HUES64 (cell line): Measurements from ENCODE around the gene SPATA12.

Experiments
- H3K27ac ChIP-seq: 2 replicates; pipeline ENCODE4 v1.7.0; 2013; ENCODE audit warnings: low read depth, low read length, inconsistent platforms
- H3K27me3 ChIP-seq: 2 replicates; pipeline ENCODE4 v1.6.1; 2013; ENCODE audit warnings: mild to moderate bottlenecking, low read length; ENCODE audit not compliant: insufficient read depth
- H3K36me3 ChIP-seq: 2 replicates; pipeline ENCODE4 v1.6.1; 2013; ENCODE audit warnings: mild to moderate bottlenecking, low read length; ENCODE audit not compliant: insufficient read depth
- H3K4me1 ChIP-seq: 2 replicates; pipeline ENCODE4 v1.6.1; 2013; ENCODE audit warnings: mild to moderate bottlenecking, low read length, moderate library complexity; ENCODE audit not compliant: insufficient read depth
- H3K4me3 ChIP-seq: 2 replicates; pipeline ENCODE4 v1.5.1; 2013; ENCODE audit warnings: mild to moderate bottlenecking, low read length, moderate library complexity
- H3K9ac ChIP-seq: 2 replicates; pipeline ENCODE4 v1.6.1; 2013; ENCODE audit warnings: mild to moderate bottlenecking, low read depth, low read length
- H3K9me3 ChIP-seq: 2 replicates; pipeline ENCODE4 v1.6.1; 2013; ENCODE audit warnings: low read depth, low read length; ENCODE audit not compliant: insufficient read depth
- WGBS: fragments of 150-250, 120-280 bp; methylation state at CpG from one replicate; pipeline ENCODE4 v1.1.7; 2013; ENCODE audit warnings: missing lambda C conversion rate; 5-methylcytosine and 5-hydroxymethylcytosine counted together

The SPATA12 gene

DNA sequence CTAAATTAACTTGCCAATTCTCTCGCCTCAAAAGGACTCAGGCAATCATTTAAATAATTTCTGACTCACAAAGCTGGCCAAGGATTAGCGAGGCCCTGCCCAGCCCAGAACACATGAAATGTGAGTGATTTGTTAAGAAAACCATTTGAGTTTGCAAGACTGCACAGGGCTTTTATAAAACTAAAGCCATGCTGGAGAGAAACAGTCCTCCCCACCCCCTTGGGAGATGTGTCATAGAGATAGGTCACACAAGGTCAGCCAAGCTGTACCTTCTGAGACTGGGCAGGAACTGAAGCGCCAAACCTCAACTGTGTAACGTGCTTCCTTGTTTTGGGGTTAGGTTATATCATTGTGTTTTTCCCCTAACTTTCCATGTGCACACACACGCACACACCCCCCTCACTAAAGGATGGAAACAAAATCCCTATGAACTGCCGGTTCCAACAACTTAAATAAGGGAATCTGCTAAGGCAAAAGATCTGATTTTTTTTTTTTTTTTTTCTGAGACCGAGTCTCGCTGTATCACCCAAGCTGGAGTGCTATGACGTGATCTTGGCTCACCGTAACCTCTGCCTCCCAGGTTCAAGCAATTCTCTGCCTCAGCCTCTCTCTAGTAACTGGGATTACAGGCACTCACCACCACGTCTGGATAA lies 8.1 kb downstream of the SPATA12 start:
- H3K27ac ChIP-seq = no peak overlapping the region
- WGBS = 91% methylated on average over 11 of the region's 11 CpGs

DNA sequence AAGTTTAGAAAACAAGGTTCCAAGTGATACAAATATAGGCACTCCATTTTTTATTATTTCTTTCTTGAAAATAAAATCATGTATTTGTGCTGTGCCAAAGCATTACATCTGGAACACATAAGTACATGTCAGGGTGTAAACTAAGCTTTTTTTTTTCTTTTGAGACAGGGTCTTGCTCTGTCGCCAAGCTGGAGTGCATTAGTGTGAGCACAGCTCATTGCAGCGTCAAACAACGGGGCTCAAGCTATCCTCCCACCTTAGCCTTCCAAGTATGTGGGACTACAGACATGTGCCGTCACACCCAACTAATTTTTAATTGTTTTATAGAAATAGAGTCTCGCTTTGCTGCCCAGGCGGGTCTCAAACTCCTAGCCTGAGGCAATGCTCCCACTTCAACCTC lies 9.0 kb downstream of the SPATA12 start:
- Histone ChIP-seq H3K4me3 (no peak overlapping the region), H3K9me3 (peaks cover 5% of the 10 kb centered on the region; the same call in 1 of the 2 replicates), H3K36me3 (no peaks in the 10 kb centered on the region), H3K9ac (no peak overlapping the region), H3K4me1 (peaks cover 7% of the 10 kb centered on the region; the same call in 1 of the 2 replicates), H3K27me3 (no peaks in the 10 kb centered on the region), H3K27ac (no peak overlapping the region)
- 94% methylated on average over 5 of the region's 6 CpGs for WGBS

More for the DNA sequence above, 8.1 kb downstream of the SPATA12 start:
- Histone ChIP-seq H3K9ac (0 out of 2 replicates have a peak overlapping the region, but pooled peaks have one; percentile 14), H3K4me3 (no peak overlapping the region), H3K36me3 (no peaks in the 10 kb centered on the region), H3K4me1 (peaks cover 9% of the 10 kb centered on the region; the same call in 1 of the 2 replicates), H3K27me3 (no peaks in the 10 kb centered on the region), H3K9me3 (peaks cover 5% of the 10 kb centered on the region; the same call in 1 of the 2 replicates)

DNA sequence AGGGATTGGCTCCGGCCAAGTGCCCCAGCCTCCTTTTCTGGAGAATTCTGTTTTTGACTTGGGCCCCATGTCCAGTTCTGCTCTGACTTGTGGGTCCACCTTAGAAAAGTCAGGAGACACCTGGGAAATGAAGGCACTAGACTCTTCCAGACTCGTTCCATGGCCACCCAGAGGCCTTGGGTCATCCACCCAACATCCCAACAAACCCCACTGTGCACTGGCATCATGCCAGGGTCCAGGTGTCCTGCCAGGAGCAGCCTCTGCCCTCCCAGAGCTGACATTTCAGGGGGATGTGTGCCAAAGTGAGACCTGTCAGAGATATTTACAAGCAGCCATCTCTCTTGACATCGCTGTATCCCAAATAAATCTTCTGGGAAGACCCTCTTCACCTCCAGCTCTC lies 13.2 kb downstream of the SPATA12 start:
- WGBS = 94% methylated on average over 3 of the region's 3 CpGs
- Histone ChIP-seq H3K27ac (no peak overlapping the region), H3K4me3 (no peak overlapping the region), H3K9ac (no peak overlapping the region), H3K27me3 (peaks cover 20% of the 10 kb centered on the region), H3K9me3 (peaks cover 5% of the 10 kb centered on the region; the same call in 1 of the 2 replicates), H3K4me1 (peaks cover 1% of the 10 kb centered on the region; the same call in 1 of the 2 replicates), H3K36me3 (no peaks in the 10 kb centered on the region)

DNA sequence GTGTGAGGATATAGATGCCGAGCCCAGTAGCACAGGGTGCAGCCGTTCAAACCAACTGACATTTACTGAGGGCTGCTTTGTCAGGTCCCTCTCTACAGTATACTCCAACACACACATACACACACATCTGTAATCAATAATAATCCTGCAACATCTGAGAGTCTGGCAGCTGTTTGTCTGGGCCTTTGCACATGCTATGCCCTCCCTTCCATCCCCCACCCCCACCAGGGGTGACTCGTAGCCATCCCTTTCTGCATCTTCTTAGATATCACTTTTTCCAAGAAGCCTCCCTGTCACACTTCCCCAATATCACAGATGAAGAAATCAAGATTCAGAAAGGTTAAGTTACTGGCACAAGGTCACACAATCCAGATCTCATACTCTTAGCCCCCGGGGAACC lies 13.7 kb downstream of the SPATA12 start:
- Histone ChIP-seq H3K36me3 (no peaks in the 10 kb centered on the region), H3K27me3 (peaks cover 21% of the 10 kb centered on the region), H3K4me3 (no peak overlapping the region), H3K4me1 (no peaks in the 10 kb centered on the region), H3K27ac (no peak overlapping the region), H3K9ac (no peak overlapping the region), H3K9me3 (peaks cover 5% of the 10 kb centered on the region; the same call in 1 of the 2 replicates)
- 95% methylated on average over 4 of the region's 4 CpGs for WGBS

DNA sequence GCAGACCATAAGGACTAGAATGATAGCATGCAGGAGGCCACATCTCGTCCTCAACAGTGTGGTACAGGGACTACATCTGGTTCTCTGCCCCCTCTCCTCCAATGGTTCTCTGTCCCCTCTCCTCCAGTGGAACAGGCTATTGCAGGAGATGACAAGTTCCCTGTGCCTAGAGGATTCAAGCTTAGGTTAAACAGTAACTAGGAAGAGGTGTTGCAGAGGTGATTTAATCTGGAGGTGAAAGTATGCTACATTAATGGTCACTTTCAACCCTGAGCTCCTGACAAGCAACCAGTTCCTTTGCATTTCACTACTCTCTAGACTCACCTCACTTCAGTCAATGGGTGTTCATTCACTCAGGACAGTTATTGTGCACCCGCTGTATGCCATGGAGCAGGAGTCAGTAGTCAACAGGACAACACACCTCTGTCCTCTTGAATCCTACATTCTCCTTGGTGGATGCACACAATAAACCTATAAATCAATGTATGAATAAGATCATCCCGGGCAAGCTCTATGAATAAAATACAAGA lies 16.0 kb downstream of the SPATA12 start:
- H3K9me3 ChIP-seq = no peaks in the 10 kb centered on the region
- 89% methylated on average over 3 of the region's 3 CpGs for WGBS
- peaks cover 38% of the 10 kb centered on the region for H3K27me3 ChIP-seq
- no peaks in the 10 kb centered on the region for H3K36me3 ChIP-seq
- no peak overlapping the region for H3K27ac ChIP-seq
- H3K9ac ChIP-seq = no peak overlapping the region
- peaks cover 7% of the 10 kb centered on the region; the same call in 1 of the 2 replicates for H3K4me1 ChIP-seq
- H3K4me3 ChIP-seq = no peak overlapping the region

DNA sequence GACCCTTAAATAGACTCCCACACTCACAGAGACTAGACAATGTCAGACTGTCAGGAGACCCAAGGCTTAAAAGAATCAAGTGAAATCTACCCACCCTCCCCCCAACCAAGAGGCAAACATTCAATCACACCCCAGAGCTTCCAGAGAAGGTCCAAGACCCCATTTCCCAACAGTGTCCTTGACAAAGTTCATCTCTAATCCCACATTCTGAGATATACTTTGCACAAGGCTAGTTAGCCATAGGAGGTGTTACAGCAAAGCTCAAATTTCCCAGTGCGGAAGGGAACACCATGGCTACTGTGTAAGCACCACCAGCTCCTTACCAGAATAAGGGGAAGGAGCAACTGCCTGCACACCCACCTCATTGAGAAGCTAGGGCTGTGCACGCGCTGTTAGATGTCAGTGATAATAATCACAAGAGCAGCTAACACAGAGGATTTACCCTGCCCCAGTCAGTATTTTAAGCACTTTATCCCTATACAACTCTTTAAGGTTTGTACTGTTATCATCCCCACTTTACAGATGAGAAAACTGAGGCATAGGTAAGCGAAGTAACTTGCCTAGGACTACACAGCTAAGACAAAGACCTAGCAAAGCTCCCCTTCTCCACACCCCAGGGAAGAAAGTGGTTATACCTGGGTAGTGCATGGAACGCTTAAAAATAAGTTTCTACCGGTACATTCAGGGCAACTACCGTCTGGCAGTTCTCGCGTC lies 17.3 kb downstream of the SPATA12 start:
- Histone ChIP-seq H3K27ac (no peak overlapping the region), H3K27me3 (peaks cover 38% of the 10 kb centered on the region), H3K36me3 (no peaks in the 10 kb centered on the region), H3K9ac (peak overlapping the region; percentile 63; the same call in 1 of the 2 replicates), H3K9me3 (no peaks in the 10 kb centered on the region), H3K4me3 (peak overlapping the region; percentile 82), H3K4me1 (peaks cover 7% of the 10 kb centered on the region; the same call in 1 of the 2 replicates)
- 59% methylated on average over 9 of the region's 9 CpGs for WGBS

DNA sequence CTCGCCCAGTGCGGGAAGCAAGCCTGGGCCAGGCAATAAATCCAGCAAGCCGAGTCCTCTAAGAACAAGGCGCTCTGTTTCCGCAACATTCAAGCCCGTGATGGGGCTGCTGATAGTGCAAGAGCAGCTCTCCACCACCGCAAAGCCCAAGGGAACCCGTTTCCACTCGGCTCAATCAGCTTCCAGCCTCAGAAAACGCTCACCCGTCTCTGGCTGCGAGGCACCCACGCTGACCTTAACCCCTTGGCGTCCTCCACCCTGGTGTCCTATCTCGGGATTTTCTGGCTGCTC lies 17.8 kb downstream of the SPATA12 start:
- Histone ChIP-seq H3K4me1 (peaks cover 7% of the 10 kb centered on the region; the same call in 1 of the 2 replicates), H3K36me3 (no peaks in the 10 kb centered on the region), H3K9me3 (no peaks in the 10 kb centered on the region), H3K9ac (peak overlapping the region; percentile 63), H3K27me3 (peaks cover 38% of the 10 kb centered on the region), H3K27ac (no peak overlapping the region), H3K4me3 (peak overlapping the region; percentile 82)
- 10% methylated on average over 15 of the region's 15 CpGs for WGBS

DNA sequence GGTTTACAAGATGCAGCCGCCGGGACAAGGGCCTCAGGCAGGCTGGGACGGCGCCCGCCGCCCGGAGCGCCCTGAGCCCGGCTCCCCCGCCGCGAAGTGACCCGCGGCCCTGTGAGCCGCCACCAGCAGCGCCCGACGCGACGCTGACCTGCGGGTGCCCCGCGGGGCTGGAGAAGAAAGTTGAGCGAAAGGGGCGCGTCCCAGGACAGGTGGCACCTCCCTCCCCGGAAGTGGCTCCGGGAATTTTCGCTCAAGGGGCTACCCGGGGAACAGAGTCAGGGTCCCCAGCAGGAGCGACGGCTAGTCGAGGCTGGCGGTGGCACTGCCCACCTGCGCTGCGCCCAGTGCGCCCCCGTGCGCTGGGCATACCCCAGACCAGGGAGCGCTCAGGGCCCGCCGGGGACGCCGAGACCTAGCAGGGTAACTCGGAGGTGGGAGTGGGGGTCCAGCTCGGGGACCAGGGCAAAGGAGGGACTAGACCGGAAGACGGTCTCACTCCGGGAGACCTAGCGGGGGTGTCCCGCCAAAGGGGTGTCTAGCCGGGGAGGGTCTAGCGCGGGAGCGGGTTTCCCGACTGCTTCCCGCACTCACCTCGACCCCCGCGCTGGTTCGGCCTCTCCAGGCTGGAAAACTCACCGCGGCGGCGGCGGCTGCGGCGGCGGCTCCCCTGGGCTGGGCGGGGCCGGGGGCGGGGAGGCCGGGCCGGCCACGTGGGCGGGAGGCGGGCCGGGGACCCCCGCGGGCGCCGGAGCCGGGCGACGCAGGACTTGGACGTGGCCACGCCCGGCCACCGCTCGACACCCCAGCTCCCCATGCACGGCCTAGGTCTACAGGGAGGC lies 18.4 kb downstream of the SPATA12 start:
- Histone ChIP-seq H3K36me3 (no peaks in the 10 kb centered on the region), H3K9me3 (no peaks in the 10 kb centered on the region), H3K9ac (peak overlapping the region; percentile 63), H3K4me1 (peaks cover 7% of the 10 kb centered on the region; the same call in 1 of the 2 replicates), H3K4me3 (peak overlapping the region; percentile 82), H3K27me3 (peaks cover 38% of the 10 kb centered on the region), H3K27ac (peak overlapping the region; percentile 53; the same call in 1 of the 2 replicates)
- under 1% methylated on average over 91 of the region's 91 CpGs for WGBS

DNA sequence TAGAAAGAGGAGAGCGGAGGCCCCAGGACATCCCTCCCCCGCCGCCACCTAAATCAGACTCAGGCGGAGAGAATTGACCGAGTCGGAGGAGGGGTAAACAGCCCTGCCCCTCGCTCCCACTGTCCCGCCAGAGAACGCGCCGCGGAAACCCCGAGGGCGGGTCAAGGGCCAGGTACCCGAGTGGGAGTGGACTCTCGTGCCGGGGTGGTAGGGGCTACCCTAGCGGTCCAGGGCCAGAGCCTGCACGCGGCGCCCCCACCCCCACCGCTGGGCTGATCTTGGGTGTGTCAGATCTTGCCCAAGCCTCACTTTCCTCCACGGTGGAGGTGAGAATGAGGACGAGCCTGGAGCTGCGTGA lies 19.0 kb downstream of the SPATA12 start:
- no peaks in the 10 kb centered on the region for H3K9me3 ChIP-seq
- H3K4me1 ChIP-seq = peaks cover 7% of the 10 kb centered on the region; the same call in 1 of the 2 replicates
- no peak overlapping the region for H3K27ac ChIP-seq
- H3K27me3 ChIP-seq = peaks cover 38% of the 10 kb centered on the region
- H3K4me3 ChIP-seq = peak overlapping the region; percentile 82
- peak overlapping the region; percentile 62 for H3K9ac ChIP-seq
- no peaks in the 10 kb centered on the region for H3K36me3 ChIP-seq
- 2% methylated on average over 25 of the region's 25 CpGs for WGBS

DNA sequence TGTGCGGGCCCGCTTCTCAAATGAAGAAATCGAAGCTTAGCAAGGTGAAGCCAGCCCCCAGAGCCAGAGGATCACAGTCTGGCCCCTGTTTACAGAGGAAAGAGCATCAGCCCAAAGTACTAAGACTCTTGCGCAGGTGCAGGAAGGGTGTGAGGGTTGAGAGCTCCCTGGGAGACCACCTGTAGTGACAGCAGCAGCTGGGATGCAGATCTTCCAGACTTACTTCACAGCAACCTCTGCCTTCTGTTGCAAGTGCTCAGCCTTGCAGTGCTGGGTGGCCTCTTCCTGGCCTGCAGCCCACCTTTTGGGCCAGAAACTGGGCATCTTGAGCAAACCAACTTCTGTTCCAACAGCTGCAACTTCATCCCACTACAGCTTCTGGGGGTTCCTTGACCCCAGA lies 19.7 kb downstream of the SPATA12 start:
- peaks cover 38% of the 10 kb centered on the region for H3K27me3 ChIP-seq
- H3K9me3 ChIP-seq = no peaks in the 10 kb centered on the region
- no peak overlapping the region for H3K9ac ChIP-seq
- no peaks in the 10 kb centered on the region for H3K36me3 ChIP-seq
- peak overlapping the region; percentile 82; the same call in 1 of the 2 replicates for H3K4me3 ChIP-seq
- peaks cover 7% of the 10 kb centered on the region; the same call in 1 of the 2 replicates for H3K4me1 ChIP-seq
- 83% methylated on average over 4 of the region's 4 CpGs for WGBS
- H3K27ac ChIP-seq = no peak overlapping the region
